ENCODE measurements around the gene DNAJC27.

Gene DNAJC27

GRCh38 chr2:24910245-24910644 is 61.5 kb downstream of the DNAJC27 start:
- H3K27me3 ChIP-seq (ENCODE audit: insufficient read depth, low read length) = no peaks in the 10 kb centered on the region
- H3K36me3 ChIP-seq (ENCODE audit: insufficient read depth, low read length) = peaks cover 75% of the 10 kb centered on the region
- 0 out of 2 replicates have a peak, but pooled peaks cover 4% of the 10 kb centered on the region for H3K79me2 ChIP-seq (ENCODE audit: insufficient read depth, low read length)
- TF ChIP-seq EZH2 (IDR thresholded peaks at IDR 0.05; ENCODE audit: borderline replicate concordance, low read length) (no peak), CTCF (IDR thresholded peaks at IDR 0.05; ENCODE audit: low read length) (no peak)
- H3K9ac ChIP-seq (ENCODE audit: low read length) = no peak overlapping the region
- no peaks in the 10 kb centered on the region for H4K20me1 ChIP-seq (ENCODE audit: insufficient read depth, low read length)
- no peaks in the 10 kb centered on the region for H3F3A ChIP-seq (ENCODE audit: insufficient read depth, low read length)
- no peak overlapping the region for H3K27ac ChIP-seq (ENCODE audit: low read depth, low read length, poor library complexity, severe bottlenecking)
- no peak overlapping the region for H3K4me3 ChIP-seq (ENCODE audit: low read depth, low read length, poor library complexity, severe bottlenecking)
- H3K4me2 ChIP-seq (ENCODE audit: low read length) = no peak overlapping the region
- no peaks in the 10 kb centered on the region for H3K9me2 ChIP-seq (ENCODE audit: low read depth, low read length)
- no peaks in the 10 kb centered on the region for H3K4me1 ChIP-seq (ENCODE audit: insufficient read depth, low read length, severe bottlenecking)
- no peaks in the 10 kb centered on the region; the same call in 1 of the 2 replicates for H3K9me3 ChIP-seq (ENCODE audit: low read length)
- no peak overlapping the region for H2AFZ ChIP-seq (ENCODE audit: low read length)

GRCh38 chr2:24909555-24910177 is 62.1 kb downstream of the DNAJC27 start:
- Histone ChIP-seq H3K4me2 (ENCODE audit: low read length) (no peak overlapping the region), H3K27me3 (ENCODE audit: insufficient read depth, low read length) (no peaks in the 10 kb centered on the region), H3K9me2 (ENCODE audit: low read depth, low read length) (no peaks in the 10 kb centered on the region), H3K9ac (ENCODE audit: low read length) (no peak overlapping the region), H3K79me2 (ENCODE audit: insufficient read depth, low read length) (0 out of 2 replicates have a peak, but pooled peaks cover 4% of the 10 kb centered on the region), H3K4me1 (ENCODE audit: insufficient read depth, low read length, severe bottlenecking) (no peaks in the 10 kb centered on the region), H3K27ac (ENCODE audit: low read depth, low read length, poor library complexity, severe bottlenecking) (no peak overlapping the region), H3K9me3 (ENCODE audit: low read length) (no peaks in the 10 kb centered on the region; the same call in 1 of the 2 replicates), H2AFZ (ENCODE audit: low read length) (no peak overlapping the region), H3K36me3 (ENCODE audit: insufficient read depth, low read length) (peaks cover 69% of the 10 kb centered on the region), H3F3A (ENCODE audit: insufficient read depth, low read length) (no peaks in the 10 kb centered on the region), H3K4me3 (ENCODE audit: low read depth, low read length, poor library complexity, severe bottlenecking) (no peak overlapping the region), H4K20me1 (ENCODE audit: insufficient read depth, low read length) (no peaks in the 10 kb centered on the region)
- no peak for TF ChIP-seq EZH2 (IDR thresholded peaks at IDR 0.05; ENCODE audit: borderline replicate concordance, low read length)
- no peak for TF ChIP-seq CTCF (IDR thresholded peaks at IDR 0.05; ENCODE audit: low read length)

GRCh38 chr2:24908461-24908901 is 63.3 kb downstream of the DNAJC27 start:
- TF ChIP-seq EZH2 (IDR thresholded peaks at IDR 0.05; ENCODE audit: borderline replicate concordance, low read length) = no peak
- no peak for TF ChIP-seq CTCF (IDR thresholded peaks at IDR 0.05; ENCODE audit: low read length)
- no peaks in the 10 kb centered on the region for H3K27me3 ChIP-seq (ENCODE audit: insufficient read depth, low read length)

More at GRCh38 chr2:24908461-24908901, 63.3 kb downstream of the DNAJC27 start:
- no peak overlapping the region for H2AFZ ChIP-seq (ENCODE audit: low read length)
- peaks cover 70% of the 10 kb centered on the region for H3K36me3 ChIP-seq (ENCODE audit: insufficient read depth, low read length)
- no peaks in the 10 kb centered on the region for H3K9me2 ChIP-seq (ENCODE audit: low read depth, low read length)
- no peaks in the 10 kb centered on the region for H4K20me1 ChIP-seq (ENCODE audit: insufficient read depth, low read length)
- H3K4me1 ChIP-seq (ENCODE audit: insufficient read depth, low read length, severe bottlenecking) = no peaks in the 10 kb centered on the region
- H3K79me2 ChIP-seq (ENCODE audit: insufficient read depth, low read length) = 0 out of 2 replicates have a peak, but pooled peaks cover 4% of the 10 kb centered on the region
- H3K4me2 ChIP-seq (ENCODE audit: low read length) = no peak overlapping the region
- no peak overlapping the region for H3K9ac ChIP-seq (ENCODE audit: low read length)
- no peak overlapping the region for H3K27ac ChIP-seq (ENCODE audit: low read depth, low read length, poor library complexity, severe bottlenecking)
- H3K9me3 ChIP-seq (ENCODE audit: low read length) = no peaks in the 10 kb centered on the region; the same call in 1 of the 2 replicates
- H3K4me3 ChIP-seq (ENCODE audit: low read depth, low read length, poor library complexity, severe bottlenecking) = no peak overlapping the region
- H3F3A ChIP-seq (ENCODE audit: insufficient read depth, low read length) = no peaks in the 10 kb centered on the region

Measured in OCI-LY1 (cell line).